ENCODE results near the gene TPM4.

GRCh38 chr19:16048583-16048982, 27.7 kb upstream of the TPM4 start:
- TF ChIP-seq CTCF (conservative IDR thresholded peaks at IDR 0.05), result no peak
- no peak for TF ChIP-seq EZH2 (IDR thresholded peaks at IDR 0.05; ENCODE audit: low read depth)

Data from PC-9 (cell line).